Suppressor macrophage treated with lipopolysaccharide for 4 hours (primary cell): ENCODE results near the gene SAAL1.
"Not testable (repeated sequence)": the region's sequence is repeated elsewhere in the genome, so short reads cannot be mapped to it uniquely, and the experiment has no call there.

Experiments used
- DNase-seq: peaks from one replicate; pipeline ENCODE4 v3.0.0-alpha.2; 2020

Gene SAAL1, protein sequence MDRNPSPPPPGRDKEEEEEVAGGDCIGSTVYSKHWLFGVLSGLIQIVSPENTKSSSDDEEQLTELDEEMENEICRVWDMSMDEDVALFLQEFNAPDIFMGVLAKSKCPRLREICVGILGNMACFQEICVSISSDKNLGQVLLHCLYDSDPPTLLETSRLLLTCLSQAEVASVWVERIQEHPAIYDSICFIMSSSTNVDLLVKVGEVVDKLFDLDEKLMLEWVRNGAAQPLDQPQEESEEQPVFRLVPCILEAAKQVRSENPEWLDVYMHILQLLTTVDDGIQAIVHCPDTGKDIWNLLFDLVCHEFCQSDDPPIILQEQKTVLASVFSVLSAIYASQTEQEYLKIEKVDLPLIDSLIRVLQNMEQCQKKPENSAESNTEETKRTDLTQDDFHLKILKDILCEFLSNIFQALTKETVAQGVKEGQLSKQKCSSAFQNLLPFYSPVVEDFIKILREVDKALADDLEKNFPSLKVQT

GRCh38 chr11:18105802-18106574, at the start of gene SAAL1:
TSS of gene SAAL1 (minus strand) at chr11:18106082. CDS start at chr11:18106041, 41 bp downstream.
- peak; percentile 92 for DNase-seq

GRCh38 chr11:18151581-18151980, 45.7 kb upstream of the SAAL1 start:
- DNase-seq = no peak

DNA sequence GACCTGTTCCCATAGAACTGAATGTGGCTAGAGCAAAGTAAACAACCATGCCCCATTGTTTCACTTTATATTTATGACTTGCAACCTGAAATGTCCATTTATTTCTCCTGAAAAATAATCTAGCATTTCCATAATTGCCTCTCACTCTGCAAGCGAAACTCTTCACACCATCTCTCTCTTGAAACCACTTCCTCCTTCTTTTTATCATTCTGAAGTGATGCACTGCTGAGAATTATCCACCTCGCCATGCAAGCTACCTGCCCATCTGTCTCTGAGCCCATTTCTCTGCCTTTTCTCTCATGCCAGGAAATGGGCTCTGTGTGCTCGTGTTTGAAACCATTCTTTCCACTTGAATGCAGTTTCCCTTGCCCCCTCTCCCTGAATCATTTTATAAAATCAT, 40.0 kb upstream of the SAAL1 start:
- DNase-seq = no peak

DNA sequence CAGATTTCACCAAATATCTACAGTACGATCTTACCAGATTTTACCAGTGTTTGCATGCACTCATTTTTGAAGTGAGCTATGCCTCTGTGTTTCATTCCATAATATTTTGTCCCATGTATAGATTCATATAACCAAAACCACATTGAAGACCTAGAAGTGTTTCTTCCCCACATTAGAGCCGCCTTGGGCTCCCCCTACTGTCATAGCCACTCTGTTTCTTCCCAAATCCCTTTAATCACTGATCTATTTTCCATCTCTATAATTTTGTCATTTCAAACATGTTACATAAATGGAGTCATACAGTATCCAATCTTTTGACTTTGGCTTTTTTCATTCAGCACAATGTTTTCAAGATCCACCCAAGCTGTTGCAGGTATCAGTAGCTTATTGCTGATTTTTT, 39.1 kb upstream of the SAAL1 start:
- no peak for DNase-seq

GRCh38 chr11:18144243-18144642, 38.4 kb upstream of the SAAL1 start:
- no peak for DNase-seq

- no peak for DNase-seq
Observed at GRCh38 chr11:18140145-18140544, 34.3 kb upstream of the SAAL1 start.

DNA sequence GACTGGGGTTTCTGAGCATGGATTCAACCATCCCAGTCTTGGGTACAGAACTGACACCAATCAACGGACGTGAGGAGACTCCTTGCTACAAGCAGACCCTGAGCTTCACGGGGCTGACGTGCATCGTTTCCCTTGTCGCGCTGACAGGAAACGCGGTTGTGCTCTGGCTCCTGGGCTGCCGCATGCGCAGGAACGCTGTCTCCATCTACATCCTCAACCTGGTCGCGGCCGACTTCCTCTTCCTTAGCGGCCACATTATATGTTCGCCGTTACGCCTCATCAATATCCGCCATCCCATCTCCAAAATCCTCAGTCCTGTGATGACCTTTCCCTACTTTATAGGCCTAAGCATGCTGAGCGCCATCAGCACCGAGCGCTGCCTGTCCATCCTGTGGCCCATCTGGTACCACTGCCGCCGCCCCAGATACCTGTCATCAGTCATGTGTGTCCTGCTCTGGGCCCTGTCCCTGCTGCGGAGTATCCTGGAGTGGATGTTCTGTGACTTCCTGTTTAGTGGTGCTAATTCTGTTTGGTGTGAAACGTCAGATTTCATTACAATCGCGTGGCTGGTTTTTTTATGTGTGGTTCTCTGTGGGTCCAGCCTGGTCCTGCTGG, 31.4 kb upstream of the SAAL1 start:
- DNase-seq = no peak

DNA sequence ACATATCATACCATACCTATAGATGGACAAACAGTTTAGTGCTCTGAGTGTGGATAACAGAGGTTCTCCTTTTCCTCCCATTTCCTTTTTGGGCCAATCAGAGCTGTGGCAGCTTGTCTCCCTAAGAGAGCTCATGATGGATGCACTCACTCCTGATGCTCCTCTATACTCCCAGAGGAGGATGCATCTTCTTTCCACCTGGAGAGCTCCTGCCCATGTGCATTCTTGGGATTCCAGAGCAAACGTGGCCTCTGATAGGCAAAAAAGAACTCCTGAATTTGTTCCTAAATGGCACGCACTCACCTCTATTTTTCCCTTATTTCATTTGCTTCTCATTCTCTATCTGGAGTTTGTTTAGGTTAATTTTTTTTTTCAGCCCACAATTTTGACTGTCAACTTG, 29.4 kb upstream of the SAAL1 start:
- no peak for DNase-seq

- no peak for DNase-seq
Observed at GRCh38 chr11:18132341-18132740, 26.5 kb upstream of the SAAL1 start, which contains the start of gene MRGPRX3. TSS of gene MRGPRX3 (plus strand) at chr11:18132571. CDS start at chr11:18137203, 4,632 bp downstream.

DNA sequence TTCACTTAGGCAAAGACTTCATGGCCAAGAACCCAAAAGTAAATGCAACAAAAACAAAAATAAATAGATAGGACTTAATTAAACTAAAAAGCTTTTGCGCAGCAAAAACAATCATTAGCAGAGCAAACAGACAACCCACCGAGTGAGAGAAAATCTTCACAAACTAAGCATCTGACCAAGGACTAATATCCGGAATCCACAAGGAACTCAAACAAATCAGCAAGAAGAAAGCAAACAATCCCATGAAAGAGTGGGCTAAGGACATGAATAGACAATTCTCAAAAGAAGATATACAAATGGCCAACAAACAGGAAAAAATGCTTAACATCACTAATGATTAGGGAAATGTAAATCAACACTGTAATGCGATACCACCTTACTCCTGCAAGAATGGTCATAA, 25.2 kb upstream of the SAAL1 start:
- DNase-seq = not testable (repeated sequence)

DNA sequence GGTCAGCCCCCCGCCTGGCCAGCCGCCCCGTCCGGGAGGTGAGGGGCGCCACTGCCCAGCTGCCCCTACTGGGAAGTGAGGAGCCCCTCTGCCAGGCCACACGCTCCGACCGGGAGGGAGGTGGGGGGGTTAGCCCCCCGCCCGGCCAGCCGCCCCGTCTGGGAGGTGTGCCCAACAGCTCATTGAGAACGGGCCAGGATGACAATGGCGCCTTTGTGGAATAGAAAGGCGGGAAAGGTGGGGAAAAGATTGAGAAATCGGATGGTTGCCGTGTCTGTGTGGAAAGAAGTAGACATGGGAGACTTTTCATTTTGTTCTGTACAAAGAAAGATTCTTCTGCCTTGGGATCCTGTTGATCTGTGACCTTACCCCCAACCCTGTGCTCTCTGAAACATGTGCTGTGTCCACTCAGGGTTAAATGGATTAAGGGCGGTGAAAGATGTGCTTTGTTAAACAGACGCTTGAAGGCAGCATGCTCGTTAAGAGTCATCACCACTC, 15.5 kb upstream of the SAAL1 start:
- DNase-seq = not testable (repeated sequence)

DNA sequence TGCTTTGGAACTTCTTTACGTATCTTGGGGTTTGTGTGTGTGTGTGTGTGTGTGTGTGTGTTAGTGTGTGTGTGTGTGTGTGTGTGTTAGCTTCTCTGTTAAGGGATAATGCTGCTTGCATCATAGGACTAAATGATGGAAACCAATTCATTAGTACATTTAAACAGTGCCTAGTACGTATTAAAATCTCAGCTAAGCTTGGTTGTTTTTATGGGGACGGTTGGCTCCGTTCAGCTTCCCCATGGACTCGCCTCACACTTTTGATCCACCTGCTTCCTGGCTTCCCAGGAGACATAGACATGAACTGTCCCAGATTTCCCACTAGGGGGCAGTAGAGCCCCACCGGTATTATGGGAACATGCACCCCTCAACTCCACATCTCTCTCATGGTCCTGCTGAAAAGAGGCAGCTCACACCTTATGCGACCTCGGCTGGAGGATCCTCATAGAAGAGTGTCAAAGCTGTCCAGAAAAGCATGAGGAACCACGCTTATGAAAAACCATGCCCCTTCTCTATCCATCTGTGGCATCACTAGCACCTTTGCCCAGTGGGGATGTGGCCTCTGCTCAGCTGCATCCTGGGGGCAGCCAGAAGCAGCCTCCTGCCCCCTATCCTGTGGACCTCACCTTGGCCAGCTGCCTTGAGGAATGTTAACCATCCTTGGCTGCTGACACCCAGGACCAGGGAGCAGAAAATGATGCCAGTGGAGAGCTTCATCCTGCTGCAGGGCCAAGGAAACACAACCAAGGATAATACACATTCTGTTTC, 9.7 kb upstream of the SAAL1 start:
- peak; percentile 74 for DNase-seq

- no peak for DNase-seq
Observed at GRCh38 chr11:18111005-18111404, 5.1 kb upstream of the SAAL1 start.

GRCh38 chr11:18108254-18108653, 2.4 kb upstream of the SAAL1 start:
- no peak for DNase-seq

- no peak for DNase-seq
Observed at GRCh38 chr11:18106688-18107087, 806 bp upstream of the SAAL1 start.

GRCh38 chr11:18105086-18105801, 638 bp downstream of the SAAL1 start:
- DNase-seq = no peak

DNA sequence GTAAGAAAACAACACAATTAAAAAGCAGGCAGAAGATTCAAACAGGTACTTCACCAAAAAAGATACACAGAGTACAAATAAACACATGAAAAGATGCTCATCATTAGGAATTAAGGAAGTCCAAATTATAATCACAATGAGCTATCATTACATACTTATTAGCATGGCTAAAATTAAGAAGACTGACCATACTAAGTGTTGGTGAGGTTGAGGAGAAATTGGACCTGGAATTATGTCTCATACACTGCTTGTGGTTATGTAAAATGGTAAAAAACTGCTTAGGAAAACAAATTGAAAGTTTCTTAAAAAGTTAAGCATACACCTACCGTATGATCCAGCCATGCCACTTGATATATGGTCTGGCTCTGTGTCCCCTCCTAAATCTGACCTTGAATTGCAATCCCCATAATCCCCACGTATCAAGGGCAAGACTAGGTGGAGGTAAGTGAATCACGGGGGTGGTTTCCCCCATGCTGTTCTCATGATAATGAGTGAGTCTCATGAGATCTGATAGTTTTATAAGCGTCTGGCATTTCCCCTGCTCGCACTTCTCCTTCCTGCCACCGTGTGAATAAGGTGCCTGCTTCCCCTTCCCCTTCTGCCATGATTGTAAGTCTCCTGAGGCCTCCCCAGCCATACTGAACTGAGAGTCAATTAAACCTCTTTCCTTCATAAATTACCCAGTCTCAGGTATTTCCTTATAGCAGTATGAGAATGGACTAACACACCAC, 4.8 kb downstream of the SAAL1 start:
- DNase-seq = no peak

DNA sequence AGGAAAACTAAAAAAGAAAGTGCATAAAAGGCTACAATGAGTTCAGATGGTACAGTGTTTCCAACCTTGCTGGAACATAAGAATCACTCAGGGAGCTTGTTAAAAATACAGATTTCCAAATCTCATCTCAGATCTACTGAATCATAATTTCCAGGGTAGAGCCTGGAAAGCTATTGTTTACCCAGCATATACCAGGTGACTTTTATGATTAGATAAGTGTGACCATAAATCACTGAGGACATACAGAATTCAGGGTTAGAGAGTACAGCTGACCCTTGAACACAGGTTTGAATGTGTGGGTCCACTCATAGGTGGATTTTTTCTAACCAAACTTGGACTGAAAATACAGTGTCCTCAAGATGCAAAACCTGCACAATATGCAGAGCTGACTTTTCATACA, 11.9 kb downstream of the SAAL1 start:
- DNase-seq = no peak

DNA sequence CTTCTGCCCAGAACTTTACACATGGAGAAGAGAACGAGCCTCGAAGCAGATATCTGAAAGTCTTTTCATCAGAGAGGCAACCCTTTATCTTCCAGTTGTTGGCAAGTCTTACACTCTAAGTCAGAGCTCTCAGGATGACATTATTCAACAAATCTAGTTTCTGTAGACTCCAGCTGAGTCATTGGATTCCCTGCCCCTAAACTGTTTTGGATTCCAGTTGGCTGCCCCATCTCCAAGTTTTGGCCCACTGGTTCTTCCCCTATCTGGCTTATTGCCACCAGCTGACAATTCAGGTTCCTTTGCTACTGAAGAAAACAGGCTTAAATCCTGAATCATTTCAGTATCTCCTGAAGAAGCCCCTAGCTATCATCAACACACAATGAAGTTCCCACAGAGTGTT, 14.2 kb downstream of the SAAL1 start:
- DNase-seq = no peak

DNA sequence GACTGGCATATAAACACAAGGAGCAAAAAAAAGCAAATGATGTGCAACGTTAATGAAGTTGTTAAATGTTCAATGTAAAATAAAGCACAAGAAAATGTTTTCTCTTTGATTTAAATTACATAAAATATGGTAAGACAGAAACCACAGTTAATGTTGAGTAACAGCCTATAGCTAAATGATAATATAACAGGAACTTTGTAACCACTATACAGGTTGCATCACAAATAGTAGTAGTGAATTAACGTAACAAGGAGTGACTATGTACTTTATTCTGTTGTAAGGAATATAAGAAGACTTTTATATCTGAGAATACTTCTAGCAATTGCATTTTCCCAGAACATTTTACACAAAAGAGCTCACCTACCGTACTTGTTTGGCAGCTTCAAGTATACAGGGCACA, 16.9 kb downstream of the SAAL1 start:
- no peak for DNase-seq

- no peak for DNase-seq
Observed at GRCh38 chr11:18088366-18088765, 17.5 kb downstream of the SAAL1 start.
